Loucy (cell line): ENCODE data around the gene UBE2O.

Experiments used
- H2AFZ ChIP-seq: fragments of 200-600 bp; sonication (generic); 2 replicates; pipeline ENCODE4 v1.6.0; 2016; ENCODE audit warnings: antibody characterized with exemption, mild to moderate bottlenecking, low read length, moderate library complexity
- H3F3A ChIP-seq: fragments of 200-600 bp; 2 replicates; pipeline ENCODE4 v1.6.0; 2016; ENCODE audit warnings: antibody characterized with exemption, low read depth, mild to moderate bottlenecking
- H3K27me3 ChIP-seq: fragments of 200-600 bp; sonication (generic); 2 replicates; pipeline ENCODE4 v1.6.1; 2014; ENCODE audit warnings: low read length, mild to moderate bottlenecking; ENCODE audit not compliant: insufficient read depth, poor library complexity, severe bottlenecking
- H3K36me3 ChIP-seq: fragments of 200-600 bp; sonication (generic); 2 replicates; pipeline ENCODE4 v1.6.1; 2016; ENCODE audit warnings: low read length; ENCODE audit not compliant: insufficient read depth
- H3K4me1 ChIP-seq: fragments of 200-600 bp; sonication (generic); 2 replicates; pipeline ENCODE4 v1.5.1; 2014; ENCODE audit warnings: low read length, mild to moderate bottlenecking; ENCODE audit not compliant: insufficient read depth, poor library complexity, severe bottlenecking
- H3K4me2 ChIP-seq: fragments of 200-600 bp; sonication (generic); 2 replicates; pipeline ENCODE4 v1.6.0; 2014; ENCODE audit warnings: antibody characterized with exemption, low read length, low read depth, mild to moderate bottlenecking; ENCODE audit not compliant: poor library complexity, severe bottlenecking
- H3K4me3 ChIP-seq: fragments of 200-600 bp; sonication (generic); 2 replicates; pipeline ENCODE4 v1.5.1; 2014; ENCODE audit warnings: low read length, mild to moderate bottlenecking, mixed read lengths; ENCODE audit not compliant: poor library complexity, severe bottlenecking
- H3K79me2 ChIP-seq: fragments of 200-600 bp; sonication (generic); 2 replicates; pipeline ENCODE4 v1.6.1; 2014; ENCODE audit warnings: low read length; ENCODE audit not compliant: insufficient read depth
- H3K9ac ChIP-seq: fragments of 200-600 bp; sonication (generic); 2 replicates; pipeline ENCODE4 v1.6.0; 2014; ENCODE audit warnings: mild to moderate bottlenecking, low read depth, low read length, moderate library complexity; ENCODE audit not compliant: poor library complexity, severe bottlenecking
- H3K9me2 ChIP-seq: fragments of 200-600 bp; sonication (generic); replicated peaks from 2 replicates; pipeline ENCODE4 v1.6.1; 2016; ENCODE audit warnings: low read depth, low read length, mixed read lengths
- H3K9me3 ChIP-seq: fragments of 200-600 bp; sonication (generic); 2 replicates; pipeline ENCODE4 v1.6.1; 2014; ENCODE audit warnings: mild to moderate bottlenecking, antibody characterized with exemption, low read length, low read depth; ENCODE audit not compliant: insufficient read depth
- H4K20me1 ChIP-seq: fragments of 200-600 bp; sonication (generic); 2 replicates; pipeline ENCODE4 v1.6.0; 2014; ENCODE audit warnings: antibody characterized with exemption, low read length, mild to moderate bottlenecking; ENCODE audit not compliant: insufficient read depth, poor library complexity, severe bottlenecking
- CTCF ChIP-seq: fragments of 200-600 bp; sonication (generic); conservative IDR thresholded peaks from 2 replicates; pipeline ENCODE4 v1.5.1; 2014; ENCODE audit warnings: mild to moderate bottlenecking, antibody characterized with exemption, low read length
- EZH2phosphoT487 ChIP-seq: fragments of 200-600 bp; IDR thresholded peaks from 2 replicates; pipeline ENCODE4 v1.6.1; 2018; ENCODE audit warnings: antibody characterized with exemption, mild to moderate bottlenecking, moderate library complexity, borderline replicate concordance

UBE2O gene

DNA sequence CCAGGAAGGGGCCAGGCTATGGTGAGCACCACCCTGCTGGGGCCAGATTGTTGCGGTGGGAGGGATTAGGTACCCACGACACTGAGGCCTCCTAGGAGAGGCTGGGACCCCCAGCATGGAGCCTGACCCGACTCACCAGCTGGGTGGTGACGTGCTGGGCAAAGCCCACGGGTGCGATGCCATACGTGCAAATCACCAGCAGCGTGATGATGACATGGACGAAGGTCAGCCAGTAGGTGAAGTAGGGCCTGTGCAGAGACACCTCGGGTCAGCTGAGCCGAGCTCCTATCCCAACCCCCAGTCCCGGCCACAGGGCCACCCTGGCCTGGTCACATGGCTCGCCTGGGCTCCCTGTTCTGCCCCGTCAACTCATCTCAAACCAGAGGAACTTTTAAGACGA lies 21.9 kb upstream of the UBE2O start:
- Histone ChIP-seq H4K20me1 (no peaks in the 10 kb centered on the region), H3K9me2 (no peaks in the 10 kb centered on the region), H3K4me3 (no peak overlapping the region), H3F3A (no peaks in the 10 kb centered on the region), H2AFZ (no peak overlapping the region), H3K27me3 (no peaks in the 10 kb centered on the region), H3K9ac (no peak overlapping the region), H3K9me3 (no peaks in the 10 kb centered on the region), H3K4me1 (no peaks in the 10 kb centered on the region), H3K79me2 (no peaks in the 10 kb centered on the region), H3K36me3 (no peaks in the 10 kb centered on the region), H3K4me2 (no peak overlapping the region)
- no peak for TF ChIP-seq CTCF
- no peak for TF ChIP-seq EZH2phosphoT487

DNA sequence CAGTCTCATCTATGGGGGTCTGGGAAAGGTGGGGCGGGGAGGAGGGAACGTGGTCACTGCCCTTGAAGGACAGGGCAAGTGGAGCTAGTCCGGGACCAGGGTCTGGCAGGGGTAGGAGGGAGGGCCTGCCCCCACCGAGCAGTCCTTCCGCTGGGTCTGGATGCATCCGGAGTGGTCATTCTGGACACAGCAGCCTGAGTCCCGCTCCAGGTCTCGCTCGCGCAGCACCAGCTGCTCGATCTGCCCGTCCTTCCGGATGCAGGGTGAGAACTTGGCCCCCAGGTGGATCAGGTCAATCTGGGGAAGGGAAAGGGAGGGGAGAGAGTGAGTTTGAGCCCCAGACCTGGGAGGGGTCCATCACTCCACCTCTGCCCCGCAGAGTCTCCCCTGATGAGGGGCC lies 21.3 kb upstream of the UBE2O start:
- Histone ChIP-seq H3K9ac (no peak overlapping the region), H3K27me3 (no peaks in the 10 kb centered on the region), H2AFZ (no peak overlapping the region), H3K4me2 (no peak overlapping the region), H3K9me2 (no peaks in the 10 kb centered on the region), H3K79me2 (no peaks in the 10 kb centered on the region), H3K4me1 (no peaks in the 10 kb centered on the region), H3K9me3 (no peaks in the 10 kb centered on the region), H3F3A (no peaks in the 10 kb centered on the region), H3K36me3 (no peaks in the 10 kb centered on the region), H4K20me1 (no peaks in the 10 kb centered on the region), H3K4me3 (no peak overlapping the region)
- TF ChIP-seq CTCF (no peak), EZH2phosphoT487 (no peak)

GRCh38 chr17:76473541-76473985 lies 20.6 kb upstream of the UBE2O start:
- no peak overlapping the region for H3K9ac ChIP-seq
- no peaks in the 10 kb centered on the region for H3F3A ChIP-seq
- no peaks in the 10 kb centered on the region for H3K79me2 ChIP-seq
- no peak overlapping the region for H3K4me2 ChIP-seq
- H3K4me1 ChIP-seq = no peaks in the 10 kb centered on the region
- no peak overlapping the region for H3K4me3 ChIP-seq
- H2AFZ ChIP-seq = no peak overlapping the region
- H3K9me3 ChIP-seq = no peaks in the 10 kb centered on the region
- no peaks in the 10 kb centered on the region for H3K27me3 ChIP-seq
- TF ChIP-seq EZH2phosphoT487 = no peak
- peak; percentile 58 for TF ChIP-seq CTCF
- no peaks in the 10 kb centered on the region for H3K9me2 ChIP-seq
- no peaks in the 10 kb centered on the region for H4K20me1 ChIP-seq
- no peaks in the 10 kb centered on the region for H3K36me3 ChIP-seq
